Measurements from ENCODE around the gene NAA80.

Gene NAA80

GRCh38 chr3:50297384-50297775 lies 1.8 kb downstream of the NAA80 start:
- no peak for DNase-seq
- no peak overlapping the region for H3K4me3 ChIP-seq (ENCODE audit: low read depth, low read length)
- H3K9me3 ChIP-seq (ENCODE audit: severe bottlenecking), result no peaks in the 10 kb centered on the region
- TF ChIP-seq CTCF (IDR thresholded peaks at IDR 0.05; ENCODE audit: low read depth, low read length), result no peak
- no peaks in the 10 kb centered on the region for H3K27me3 ChIP-seq (ENCODE audit: insufficient read depth, low read depth, severe bottlenecking)
- H3K36me3 ChIP-seq, result no peaks in the 10 kb centered on the region
- H3K27ac ChIP-seq, result no peak overlapping the region

- H3K27me3 ChIP-seq (ENCODE audit: insufficient read depth, low read depth, severe bottlenecking), result no peaks in the 10 kb centered on the region
- H3K36me3 ChIP-seq, result 0 out of 2 replicates have a peak, but pooled peaks cover under 1% of the 10 kb centered on the region
- no peaks in the 10 kb centered on the region for H3K9me3 ChIP-seq (ENCODE audit: severe bottlenecking)
- H3K4me3 ChIP-seq (ENCODE audit: low read depth, low read length), result no peak overlapping the region
- no peak for TF ChIP-seq CTCF (IDR thresholded peaks at IDR 0.05; ENCODE audit: low read depth, low read length)
- H3K27ac ChIP-seq, result no peak overlapping the region
- no peak for DNase-seq
These were observed 2.4 kb downstream of the NAA80 start for GRCh38 chr3:50296721-50297383.

GRCh38 chr3:50295553-50296431 lies 3.4 kb downstream of the NAA80 start:
- no peak overlapping the region for H3K4me3 ChIP-seq (ENCODE audit: low read depth, low read length)
- H3K9me3 ChIP-seq (ENCODE audit: severe bottlenecking), result no peaks in the 10 kb centered on the region
- TF ChIP-seq CTCF (IDR thresholded peaks at IDR 0.05; ENCODE audit: low read depth, low read length), result no peak
- no peaks in the 10 kb centered on the region for H3K27me3 ChIP-seq (ENCODE audit: insufficient read depth, low read depth, severe bottlenecking)
- no peak overlapping the region for H3K27ac ChIP-seq
- peaks cover 3% of the 10 kb centered on the region; the same call in 1 of the 2 replicates for H3K36me3 ChIP-seq
- no peak for DNase-seq

- no peak for DNase-seq
- no peaks in the 10 kb centered on the region for H3K27me3 ChIP-seq (ENCODE audit: insufficient read depth, low read depth, severe bottlenecking)
- TF ChIP-seq CTCF (IDR thresholded peaks at IDR 0.05; ENCODE audit: low read depth, low read length), result no peak
- H3K36me3 ChIP-seq, result peaks cover 12% of the 10 kb centered on the region
- H3K9me3 ChIP-seq (ENCODE audit: severe bottlenecking), result no peaks in the 10 kb centered on the region
- no peak overlapping the region for H3K4me3 ChIP-seq (ENCODE audit: low read depth, low read length)
- no peak overlapping the region for H3K27ac ChIP-seq
These were observed 4.5 kb downstream of the NAA80 start for GRCh38 chr3:50294492-50295403.

- no peak for TF ChIP-seq CTCF (IDR thresholded peaks at IDR 0.05; ENCODE audit: low read depth, low read length)
- Histone ChIP-seq H3K4me3 (ENCODE audit: low read depth, low read length) (no peak overlapping the region), H3K9me3 (ENCODE audit: severe bottlenecking) (no peaks in the 10 kb centered on the region), H3K36me3 (peaks cover 19% of the 10 kb centered on the region), H3K27me3 (ENCODE audit: insufficient read depth, low read depth, severe bottlenecking) (no peaks in the 10 kb centered on the region), H3K27ac (no peak overlapping the region)
- no peak for DNase-seq
These were observed 5.1 kb downstream of the NAA80 start for GRCh38 chr3:50294089-50294488.

Measured in WERI-Rb-1 (cell line).